ENCODE results near the gene MRPS27.

MRPS27 gene

GRCh38 chr5:72203251-72203845, 116.7 kb downstream of the MRPS27 start:
- Histone ChIP-seq H3K27ac (no peak overlapping the region), H3K9ac (ENCODE audit: insufficient read length) (no peak overlapping the region), H3K4me3 (no peak overlapping the region), H3K9me3 (ENCODE audit: low read depth, low read length) (no peaks in the 10 kb centered on the region), H3K36me3 (ENCODE audit: insufficient read depth, low read length) (peaks cover 63% of the 10 kb centered on the region)
- TF ChIP-seq FOXP2 (optimal IDR thresholded peaks at IDR 0.05; ENCODE audit: control extremely low read depth, extremely low read length, insufficient read depth), result no peak
- no peak for TF ChIP-seq POLR2AphosphoS5 (IDR thresholded peaks at IDR 0.05; ENCODE audit: borderline replicate concordance, low read depth, low read length)
- no peak for TF ChIP-seq EZH2 (IDR thresholded peaks at IDR 0.05)
- DNase-seq (ENCODE audit: low read depth, low spot score), result no peak

DNA sequence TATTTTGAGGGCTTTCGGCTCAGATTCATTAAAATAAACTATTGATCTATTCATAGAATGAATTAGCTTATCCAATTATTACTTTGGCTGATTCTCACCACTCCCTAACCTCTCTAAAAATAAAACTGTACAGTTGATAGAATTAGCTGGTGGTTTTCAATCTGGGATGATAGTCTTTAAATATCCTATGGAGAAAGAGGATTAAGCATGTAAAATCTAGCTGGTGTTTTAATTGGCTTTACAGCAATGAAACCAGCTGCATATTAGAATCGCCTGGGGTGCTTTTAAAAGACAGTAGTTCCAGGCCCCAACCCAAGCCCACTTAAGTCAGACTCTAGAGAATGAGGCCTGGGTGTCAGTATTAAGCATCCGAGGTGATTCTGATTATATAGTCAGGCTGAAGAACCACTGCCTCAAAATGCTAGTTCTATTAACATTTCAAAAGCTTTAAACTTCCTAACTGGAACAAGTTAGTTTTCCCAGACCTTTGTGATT, 117.7 kb downstream of the MRPS27 start:
- Histone ChIP-seq H3K9ac (ENCODE audit: insufficient read length) (no peak overlapping the region), H3K9me3 (ENCODE audit: low read depth, low read length) (no peaks in the 10 kb centered on the region), H3K4me3 (no peak overlapping the region), H3K27ac (no peak overlapping the region), H3K36me3 (ENCODE audit: insufficient read depth, low read length) (peaks cover 73% of the 10 kb centered on the region)
- no peak for TF ChIP-seq POLR2AphosphoS5 (IDR thresholded peaks at IDR 0.05; ENCODE audit: borderline replicate concordance, low read depth, low read length)
- no peak for TF ChIP-seq EZH2 (IDR thresholded peaks at IDR 0.05)
- no peak for TF ChIP-seq FOXP2 (optimal IDR thresholded peaks at IDR 0.05; ENCODE audit: control extremely low read depth, extremely low read length, insufficient read depth)
- DNase-seq (ENCODE audit: low read depth, low spot score), result no peak

GRCh38 chr5:72199681-72200080, 120.4 kb downstream of the MRPS27 start:
- TF ChIP-seq EZH2 (IDR thresholded peaks at IDR 0.05) (no peak), FOXP2 (optimal IDR thresholded peaks at IDR 0.05; ENCODE audit: control extremely low read depth, extremely low read length, insufficient read depth) (no peak), POLR2AphosphoS5 (IDR thresholded peaks at IDR 0.05; ENCODE audit: borderline replicate concordance, low read depth, low read length) (no peak)
- H3K36me3 ChIP-seq (ENCODE audit: insufficient read depth, low read length), result peaks cover 69% of the 10 kb centered on the region
- no peak overlapping the region for H3K4me3 ChIP-seq
- no peak for DNase-seq (ENCODE audit: low read depth, low spot score)
- no peak overlapping the region for H3K27ac ChIP-seq
- H3K9ac ChIP-seq (ENCODE audit: insufficient read length), result no peak overlapping the region
- H3K9me3 ChIP-seq (ENCODE audit: low read depth, low read length), result no peaks in the 10 kb centered on the region

GRCh38 chr5:72197393-72197792, 122.6 kb downstream of the MRPS27 start:
- H3K36me3 ChIP-seq (ENCODE audit: insufficient read depth, low read length), result peaks cover 69% of the 10 kb centered on the region
- no peak overlapping the region for H3K27ac ChIP-seq
- TF ChIP-seq POLR2AphosphoS5 (IDR thresholded peaks at IDR 0.05; ENCODE audit: borderline replicate concordance, low read depth, low read length) (no peak), EZH2 (IDR thresholded peaks at IDR 0.05) (no peak), FOXP2 (optimal IDR thresholded peaks at IDR 0.05; ENCODE audit: control extremely low read depth, extremely low read length, insufficient read depth) (no peak)
- H3K9me3 ChIP-seq (ENCODE audit: low read depth, low read length), result no peaks in the 10 kb centered on the region
- no peak overlapping the region for H3K9ac ChIP-seq (ENCODE audit: insufficient read length)
- H3K4me3 ChIP-seq, result no peak overlapping the region
- no peak for DNase-seq (ENCODE audit: low read depth, low spot score)

- H3K9ac ChIP-seq (ENCODE audit: insufficient read length), result no peak overlapping the region
- no peak overlapping the region for H3K27ac ChIP-seq
- TF ChIP-seq FOXP2 (optimal IDR thresholded peaks at IDR 0.05; ENCODE audit: control extremely low read depth, extremely low read length, insufficient read depth) (no peak), EZH2 (IDR thresholded peaks at IDR 0.05) (no peak), POLR2AphosphoS5 (IDR thresholded peaks at IDR 0.05; ENCODE audit: borderline replicate concordance, low read depth, low read length) (no peak)
- no peaks in the 10 kb centered on the region for H3K9me3 ChIP-seq (ENCODE audit: low read depth, low read length)
- peaks cover 64% of the 10 kb centered on the region for H3K36me3 ChIP-seq (ENCODE audit: insufficient read depth, low read length)
- no peak for DNase-seq (ENCODE audit: low read depth, low spot score)
- no peak overlapping the region for H3K4me3 ChIP-seq
Observed at GRCh38 chr5:72195581-72195980, 124.5 kb downstream of the MRPS27 start.

DNA sequence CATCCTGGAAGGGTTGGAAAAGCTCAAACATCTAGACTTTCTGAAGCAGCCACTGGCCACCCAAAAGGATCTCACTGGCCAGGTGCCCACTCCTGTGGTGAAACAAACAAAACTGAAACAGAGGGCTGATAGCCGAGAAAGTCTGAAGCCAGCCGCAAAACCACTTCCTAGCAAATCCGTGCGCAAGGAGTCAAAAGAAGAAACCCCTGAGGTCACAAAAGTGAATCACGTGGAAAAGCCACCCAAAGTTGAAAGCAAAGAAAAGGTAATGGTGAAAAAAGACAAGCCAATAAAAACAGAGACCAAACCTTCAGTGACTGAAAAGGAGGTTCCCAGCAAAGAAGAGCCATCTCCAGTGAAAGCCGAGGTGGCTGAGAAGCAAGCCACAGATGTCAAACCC, 125.2 kb downstream of the MRPS27 start:
- TF ChIP-seq EZH2 (IDR thresholded peaks at IDR 0.05) (no peak), POLR2AphosphoS5 (IDR thresholded peaks at IDR 0.05; ENCODE audit: borderline replicate concordance, low read depth, low read length) (no peak), FOXP2 (optimal IDR thresholded peaks at IDR 0.05; ENCODE audit: control extremely low read depth, extremely low read length, insufficient read depth) (no peak)
- peaks cover 58% of the 10 kb centered on the region for H3K36me3 ChIP-seq (ENCODE audit: insufficient read depth, low read length)
- no peak overlapping the region for H3K9ac ChIP-seq (ENCODE audit: insufficient read length)
- H3K4me3 ChIP-seq, result no peak overlapping the region
- no peak for DNase-seq (ENCODE audit: low read depth, low spot score)
- H3K9me3 ChIP-seq (ENCODE audit: low read depth, low read length), result no peaks in the 10 kb centered on the region
- H3K27ac ChIP-seq, result no peak overlapping the region

DNA sequence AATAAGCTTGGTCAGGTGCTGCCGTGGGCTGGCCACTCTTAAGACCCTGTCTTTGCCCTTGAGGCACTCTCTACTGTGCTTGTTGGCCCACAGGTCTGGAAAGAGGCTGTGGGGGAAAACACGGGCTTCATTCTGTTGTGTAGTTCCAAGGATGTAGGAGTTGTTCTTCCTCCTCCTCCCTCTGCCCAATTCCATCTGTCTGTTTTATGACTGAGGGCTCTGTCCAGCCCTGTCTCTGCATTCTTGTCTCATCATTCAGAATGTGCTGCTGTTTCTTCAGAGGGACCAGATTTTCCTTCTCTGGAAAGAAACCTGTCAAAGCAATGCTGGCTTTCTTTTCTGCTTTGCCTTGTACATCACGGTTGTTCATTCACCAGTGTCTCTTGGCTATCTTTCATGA, 128.6 kb downstream of the MRPS27 start:
- TF ChIP-seq FOXP2 (optimal IDR thresholded peaks at IDR 0.05; ENCODE audit: control extremely low read depth, extremely low read length, insufficient read depth) (no peak), POLR2AphosphoS5 (IDR thresholded peaks at IDR 0.05; ENCODE audit: borderline replicate concordance, low read depth, low read length) (no peak), EZH2 (IDR thresholded peaks at IDR 0.05) (no peak)
- Histone ChIP-seq H3K4me3 (no peak overlapping the region), H3K9me3 (ENCODE audit: low read depth, low read length) (no peaks in the 10 kb centered on the region), H3K36me3 (ENCODE audit: insufficient read depth, low read length) (peaks cover 33% of the 10 kb centered on the region), H3K27ac (no peak overlapping the region), H3K9ac (ENCODE audit: insufficient read length) (no peak overlapping the region)
- DNase-seq (ENCODE audit: low read depth, low spot score), result no peak

DNA sequence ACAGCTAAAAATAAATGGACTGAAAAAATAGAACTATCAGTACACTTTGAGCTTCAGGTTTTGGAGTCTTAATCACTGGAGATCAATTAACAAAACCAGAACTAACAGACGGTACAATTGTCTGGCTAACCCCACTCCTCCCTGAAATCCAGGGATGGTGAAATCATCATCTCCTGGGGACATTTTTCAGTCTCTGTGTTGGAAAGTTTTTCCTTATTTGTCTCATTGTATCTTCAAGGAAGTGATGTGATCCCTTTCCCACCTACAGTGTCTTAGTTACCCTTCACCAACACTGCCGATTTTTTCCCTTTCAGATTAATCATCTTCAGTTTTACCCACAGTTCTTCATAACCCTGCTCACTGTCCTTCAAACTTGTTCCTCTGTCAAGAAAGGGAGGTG, 130.9 kb downstream of the MRPS27 start:
- H3K4me3 ChIP-seq, result no peak overlapping the region
- DNase-seq (ENCODE audit: low read depth, low spot score), result no peak
- H3K27ac ChIP-seq, result no peak overlapping the region
- no peak overlapping the region for H3K9ac ChIP-seq (ENCODE audit: insufficient read length)
- TF ChIP-seq FOXP2 (optimal IDR thresholded peaks at IDR 0.05; ENCODE audit: control extremely low read depth, extremely low read length, insufficient read depth) (no peak), POLR2AphosphoS5 (IDR thresholded peaks at IDR 0.05; ENCODE audit: borderline replicate concordance, low read depth, low read length) (no peak), EZH2 (IDR thresholded peaks at IDR 0.05) (no peak)
- H3K36me3 ChIP-seq (ENCODE audit: insufficient read depth, low read length), result peaks cover 27% of the 10 kb centered on the region
- H3K9me3 ChIP-seq (ENCODE audit: low read depth, low read length), result no peaks in the 10 kb centered on the region

GRCh38 chr5:72188166-72188565, 131.9 kb downstream of the MRPS27 start:
- Histone ChIP-seq H3K4me3 (no peak overlapping the region), H3K36me3 (ENCODE audit: insufficient read depth, low read length) (peaks cover 25% of the 10 kb centered on the region; the same call in 1 of the 2 replicates), H3K27ac (no peak overlapping the region), H3K9me3 (ENCODE audit: low read depth, low read length) (no peaks in the 10 kb centered on the region), H3K9ac (ENCODE audit: insufficient read length) (no peak overlapping the region)
- no peak for DNase-seq (ENCODE audit: low read depth, low spot score)
- no peak for TF ChIP-seq EZH2 (IDR thresholded peaks at IDR 0.05)
